GM08714 (cell line): ENCODE data around the gene SCD5.

Experiments used
- H3K4me3 ChIP-seq: fragments of 200-500 bp; sonication (Bioruptor generic); 2 replicates; pipeline ENCODE4 v1.5.1; 2014; ENCODE audit warnings: mild to moderate bottlenecking, low read length, inconsistent platforms
- ZNF274 ChIP-seq: IDR thresholded peaks from 2 replicates; pipeline ENCODE4 v1.6.1; 2012; ENCODE audit warnings: mild to moderate bottlenecking, low read depth, low read length

SCD5 gene

DNA sequence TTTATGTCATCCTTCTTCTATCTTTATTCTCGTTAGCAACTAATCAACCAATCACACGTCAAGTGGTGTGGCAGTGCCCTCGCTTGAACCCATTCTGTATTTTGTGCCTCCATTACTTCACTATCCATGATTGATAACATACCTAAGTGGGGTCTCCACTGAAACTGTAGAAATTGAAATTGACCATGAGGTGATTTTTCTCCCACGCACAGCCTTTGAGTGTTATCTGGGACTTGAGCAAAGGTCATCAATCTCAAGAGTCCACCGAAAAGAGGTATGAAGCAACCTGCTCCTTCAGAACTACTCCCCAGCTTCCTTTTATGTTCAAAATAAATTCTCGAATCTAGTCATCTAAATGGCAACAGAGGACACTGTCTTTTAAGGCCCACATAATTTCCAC, 111.1 kb downstream of the SCD5 start:
- H3K4me3 ChIP-seq: no peak overlapping the region
- no peak for TF ChIP-seq ZNF274

DNA sequence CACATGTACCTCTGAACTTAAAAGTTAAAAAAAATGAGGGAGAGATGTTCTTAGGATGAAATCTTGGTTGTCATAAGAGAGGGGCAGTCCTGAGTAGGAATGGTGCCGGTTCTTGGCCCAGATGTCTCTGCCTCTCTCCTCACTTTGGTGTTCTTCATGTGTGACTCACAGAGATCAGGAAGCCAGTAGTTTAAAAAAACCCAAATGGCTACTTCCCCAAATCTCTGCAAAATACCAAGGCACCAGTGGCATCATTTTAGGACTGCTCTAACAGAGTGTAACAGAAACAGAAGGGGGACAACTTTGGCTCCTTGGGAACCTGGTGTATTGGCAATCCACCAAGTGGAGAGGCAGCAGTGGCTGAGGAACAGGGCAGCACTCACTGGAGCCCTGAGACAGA, 116.8 kb downstream of the SCD5 start:
- no peak overlapping the region for H3K4me3 ChIP-seq
- no peak for TF ChIP-seq ZNF274

DNA sequence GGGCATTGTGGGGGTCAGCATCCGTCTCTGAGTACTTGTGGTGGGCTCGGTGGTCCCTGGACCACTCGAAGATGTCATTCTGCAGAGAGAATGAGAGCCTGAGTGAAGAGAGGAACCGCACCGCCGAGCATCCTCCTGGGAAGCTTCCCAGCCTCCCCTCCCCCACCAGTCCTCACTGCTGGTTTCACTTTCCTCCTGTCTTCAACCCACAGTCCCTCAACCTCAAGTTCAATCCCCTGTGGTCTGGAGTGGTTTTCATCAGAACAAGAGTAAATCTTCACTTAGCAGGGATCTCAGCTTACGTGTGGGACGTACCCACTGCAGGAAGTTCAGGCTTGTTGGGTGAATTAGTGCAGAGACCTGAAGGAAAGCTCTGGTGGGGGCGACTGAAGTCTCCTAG, 117.8 kb downstream of the SCD5 start:
- TF ChIP-seq ZNF274: no peak
- H3K4me3 ChIP-seq: no peak overlapping the region

DNA sequence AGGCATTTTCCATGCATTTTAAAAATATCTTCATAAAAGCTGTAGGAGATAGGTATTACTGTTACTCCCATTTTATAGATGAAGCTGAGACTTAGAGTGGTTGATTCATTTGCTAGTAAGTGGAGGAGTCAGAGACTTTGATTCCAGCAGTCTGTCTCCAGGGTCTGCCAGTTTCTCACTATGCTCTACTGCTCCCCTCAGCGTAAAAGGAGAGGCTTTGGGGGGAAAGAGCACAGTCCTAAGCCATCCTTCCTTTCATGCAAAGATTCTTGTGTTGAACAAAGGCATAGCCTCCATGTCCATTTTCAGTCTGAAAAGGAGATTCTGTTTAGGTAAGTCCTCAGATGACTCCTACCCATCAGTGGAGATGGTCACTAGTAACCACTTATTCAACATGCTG, 119.1 kb downstream of the SCD5 start:
- TF ChIP-seq ZNF274: no peak
- no peak overlapping the region for H3K4me3 ChIP-seq

DNA sequence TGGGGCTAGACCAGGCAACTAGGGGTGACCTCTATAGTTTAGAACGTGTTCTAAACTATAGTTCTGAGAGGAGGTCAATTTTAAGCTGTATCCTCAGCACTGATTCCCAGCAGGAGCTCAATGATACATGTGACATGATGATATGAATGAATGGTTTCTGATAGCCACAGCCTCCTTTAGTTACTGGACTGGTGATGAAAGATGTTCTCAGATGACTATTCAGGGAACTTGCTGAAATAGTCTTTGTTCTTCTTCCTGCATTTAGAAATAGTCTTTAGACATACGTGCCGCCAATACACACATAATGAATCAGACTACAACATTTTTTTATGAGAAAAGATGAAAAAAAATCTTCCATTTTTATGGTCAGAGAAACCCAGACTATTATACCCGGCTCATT, 120.5 kb downstream of the SCD5 start:
- no peak for TF ChIP-seq ZNF274

DNA sequence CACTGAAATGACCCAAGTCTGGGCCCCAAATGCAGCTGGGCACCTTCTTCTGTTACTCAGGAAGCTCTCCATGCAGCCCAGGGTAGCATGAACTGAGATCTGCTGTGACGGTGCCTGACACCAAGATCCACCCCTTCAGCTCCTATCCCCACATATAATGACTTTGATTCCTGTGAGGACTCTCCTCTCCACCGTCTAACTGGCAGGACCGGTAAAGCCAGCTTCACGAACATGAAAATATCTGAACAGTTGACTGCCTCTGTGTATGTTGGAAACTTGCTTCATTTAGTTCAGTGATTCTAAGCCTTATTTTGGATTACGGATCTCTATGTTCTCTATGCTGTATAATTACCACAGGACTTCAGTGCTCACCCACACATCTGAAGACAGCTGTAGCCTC, 121.3 kb downstream of the SCD5 start:
- TF ChIP-seq ZNF274: no peak

More for the DNA sequence above, 120.5 kb downstream of the SCD5 start:
- H3K4me3 ChIP-seq: no peak overlapping the region

DNA sequence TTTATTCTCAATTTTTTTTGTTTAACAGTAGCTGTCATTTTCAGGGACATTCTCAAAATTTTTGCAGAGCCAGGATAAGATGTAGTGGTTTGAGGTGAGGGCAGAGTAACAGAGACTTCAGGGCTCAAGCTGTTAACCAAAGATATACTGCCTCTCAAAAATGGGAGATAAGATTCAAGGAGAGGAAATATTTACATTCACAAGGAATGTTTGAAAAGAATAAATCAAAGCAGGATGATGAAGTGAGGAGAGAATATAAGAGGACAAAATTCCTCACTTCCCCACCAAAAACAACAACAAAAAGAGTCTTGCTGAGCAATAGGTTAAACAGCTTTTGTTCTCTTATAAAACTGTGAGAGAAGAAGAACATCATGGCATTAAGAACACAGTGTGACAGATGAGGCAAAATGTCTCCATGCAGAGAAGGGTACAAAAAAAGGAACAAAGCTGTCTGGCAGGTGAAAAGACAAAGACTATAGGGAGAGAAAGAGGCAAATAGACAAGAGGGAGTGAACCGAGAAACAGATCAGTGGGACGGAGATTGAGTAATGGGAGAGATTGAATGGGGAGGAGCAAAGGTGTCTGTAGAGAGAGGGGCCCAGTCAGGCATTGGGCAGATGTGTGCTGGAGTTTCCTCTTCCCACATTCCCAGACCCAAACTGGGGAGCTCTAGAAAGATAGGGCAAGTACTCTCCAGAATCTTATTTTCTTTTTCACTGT, 130.7 kb downstream of the SCD5 start:
- H3K4me3 ChIP-seq: no peak overlapping the region

More for the DNA sequence above, 121.3 kb downstream of the SCD5 start:
- H3K4me3 ChIP-seq: no peak overlapping the region

DNA sequence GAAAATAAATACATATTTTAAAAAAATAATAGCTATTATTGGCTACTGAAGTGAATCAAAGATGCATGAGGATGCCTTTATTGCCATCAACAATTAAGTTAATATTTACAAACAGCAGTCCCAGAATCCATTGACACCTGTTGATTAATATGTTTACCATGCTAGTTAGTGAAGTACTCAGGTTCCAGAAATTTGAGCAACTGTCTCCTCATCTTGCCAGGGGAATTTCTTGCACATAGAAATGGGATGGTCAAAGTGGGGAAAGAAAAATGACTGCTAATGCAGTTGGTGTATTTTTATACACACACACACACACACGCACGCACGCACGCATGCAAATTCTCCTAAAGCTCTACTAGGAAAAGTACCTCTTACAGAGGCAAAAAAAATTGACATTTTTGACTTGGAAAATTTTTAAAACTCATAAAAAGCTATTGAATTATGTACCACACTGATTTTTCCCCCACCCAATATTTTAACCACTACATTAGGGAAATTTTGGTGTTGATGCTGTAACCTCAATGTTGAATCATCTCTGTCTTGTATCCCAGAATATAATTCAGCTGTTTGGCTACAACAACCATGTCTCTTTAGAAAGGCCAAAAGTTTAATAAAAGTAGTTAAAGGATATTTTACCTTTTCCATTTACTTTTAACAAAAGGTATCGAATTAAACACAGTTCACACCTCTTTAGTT, 131.5 kb downstream of the SCD5 start:
- TF ChIP-seq ZNF274: no peak
- no peak overlapping the region for H3K4me3 ChIP-seq

More for the DNA sequence above, 130.7 kb downstream of the SCD5 start:
- no peak for TF ChIP-seq ZNF274

DNA sequence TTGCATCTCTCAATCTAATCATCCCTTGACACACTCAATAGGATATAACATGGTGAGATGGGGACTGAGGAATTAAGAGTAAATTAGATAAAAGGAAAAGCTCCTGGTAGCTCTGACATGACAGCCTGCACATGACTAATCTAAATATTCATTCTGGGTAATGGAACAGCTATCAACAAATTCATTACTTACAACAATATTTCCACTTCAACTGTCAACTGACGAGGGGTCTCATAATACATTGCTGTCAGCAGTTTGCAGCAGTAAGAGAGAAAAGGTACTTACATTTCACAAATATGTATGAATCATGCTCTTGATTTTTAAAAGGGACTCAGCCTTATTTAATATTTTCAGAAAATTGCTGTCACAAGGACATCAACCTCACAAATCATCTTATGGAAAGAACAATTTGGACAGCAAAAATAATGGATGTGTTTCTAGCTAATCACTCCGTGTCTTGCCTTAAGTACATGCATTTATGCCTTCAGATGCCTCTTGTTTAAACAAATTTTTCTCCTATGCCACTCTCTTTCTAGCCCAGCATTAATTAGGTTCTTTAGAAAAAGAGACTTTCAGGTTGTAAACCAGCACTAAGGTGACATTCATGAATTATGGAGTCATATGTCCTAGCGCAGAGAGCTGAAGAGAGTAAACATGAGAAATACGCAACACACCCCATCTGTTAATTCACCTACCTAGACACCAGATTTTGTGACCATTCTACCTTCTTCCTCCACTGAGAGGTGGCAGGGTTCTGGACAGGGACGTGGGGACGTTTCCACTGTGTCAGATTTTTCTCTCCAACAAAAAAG, 137.2 kb downstream of the SCD5 start:
- H3K4me3 ChIP-seq: no peak overlapping the region
- TF ChIP-seq ZNF274: no peak

DNA sequence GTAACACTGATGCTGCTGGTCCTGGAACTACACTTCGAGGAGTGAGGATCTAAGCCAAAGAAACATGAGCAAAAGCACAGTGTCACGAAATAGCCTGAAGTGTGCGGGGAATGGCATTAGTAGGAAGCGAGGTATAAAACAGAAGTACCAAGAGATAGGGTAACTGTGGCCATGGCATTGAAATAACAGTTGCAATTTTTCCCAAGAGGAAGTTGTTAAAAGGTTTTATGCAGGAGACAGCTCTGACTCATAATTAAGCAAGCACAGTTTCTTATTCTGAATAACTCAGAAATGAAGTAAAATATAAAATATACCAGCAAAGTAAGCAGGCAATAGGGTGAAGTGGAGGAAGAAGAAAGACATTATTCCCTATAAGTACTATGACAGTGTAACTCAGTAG, 146.5 kb downstream of the SCD5 start:
- H3K4me3 ChIP-seq: no peak overlapping the region
- TF ChIP-seq ZNF274: no peak

DNA sequence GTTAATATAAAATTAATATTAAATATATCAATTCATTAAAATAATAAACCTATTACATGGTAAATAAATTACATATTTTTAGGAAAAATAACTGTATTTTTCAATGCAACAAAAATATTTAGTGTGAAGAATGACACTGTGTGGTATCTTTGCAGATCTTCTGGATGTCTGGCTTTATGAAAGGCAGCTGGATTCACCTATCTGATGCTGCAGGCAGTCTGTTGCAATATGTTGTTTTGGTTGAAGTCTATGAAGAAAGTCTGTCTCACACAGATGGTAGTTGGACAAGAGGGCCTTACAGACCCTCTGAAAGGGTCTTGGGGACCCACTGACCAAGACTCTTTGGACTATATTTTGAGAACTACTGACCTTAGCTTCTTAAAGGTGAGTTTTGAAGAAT, 147.7 kb downstream of the SCD5 start:
- TF ChIP-seq ZNF274: no peak

DNA sequence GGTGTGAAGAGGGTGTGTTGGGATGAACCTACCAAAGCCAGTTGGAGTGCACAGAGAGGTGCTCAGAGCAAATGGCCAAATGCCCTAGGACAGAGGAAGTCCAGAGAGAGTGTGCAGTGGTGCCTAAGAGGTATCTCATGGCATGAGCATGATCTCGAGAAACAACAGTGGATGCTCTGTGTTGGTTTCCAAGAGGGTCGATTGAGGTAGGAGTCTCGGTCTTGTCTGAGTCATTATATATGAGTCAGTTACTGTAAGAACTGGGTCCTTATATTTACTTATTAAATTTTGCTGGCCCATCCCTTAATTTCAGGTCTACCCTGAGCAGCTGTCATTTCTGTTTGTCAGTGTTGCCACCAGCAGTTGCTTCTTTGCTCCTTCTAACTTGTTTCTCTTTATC, 150.2 kb downstream of the SCD5 start:
- no peak for TF ChIP-seq ZNF274
- no peak overlapping the region for H3K4me3 ChIP-seq

More for the DNA sequence above, 147.7 kb downstream of the SCD5 start:
- no peak overlapping the region for H3K4me3 ChIP-seq

DNA sequence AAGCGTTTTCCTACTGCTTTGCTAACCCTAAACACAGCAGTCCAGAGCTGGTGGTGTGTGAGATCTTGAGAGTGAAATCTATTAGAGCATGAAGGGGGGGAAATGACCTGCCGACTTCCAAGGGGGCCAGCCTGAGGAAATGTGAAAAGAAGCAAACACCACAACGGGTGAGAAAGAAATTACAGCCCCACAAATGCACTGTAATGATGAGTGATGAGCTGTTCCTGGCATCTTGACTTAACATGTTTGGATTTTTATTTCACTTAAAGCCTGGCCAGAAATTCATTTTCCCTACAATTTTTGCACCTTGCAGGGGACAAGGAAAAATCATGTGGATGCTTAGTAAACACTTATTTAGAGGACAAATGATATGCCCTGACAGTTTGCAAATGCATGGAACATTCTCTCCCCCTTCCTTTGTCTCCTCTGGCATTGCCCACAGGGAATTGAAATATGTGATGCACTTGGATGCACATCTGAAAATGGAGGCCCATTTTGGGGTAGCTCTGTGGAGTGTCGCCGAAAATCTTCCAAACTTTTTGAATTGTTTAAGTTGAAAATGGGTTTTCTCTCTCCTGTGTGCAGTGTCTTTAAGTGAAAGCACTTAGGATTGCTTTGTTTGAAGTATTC, 152.5 kb downstream of the SCD5 start:
- H3K4me3 ChIP-seq: no peak overlapping the region
- TF ChIP-seq ZNF274: no peak

DNA sequence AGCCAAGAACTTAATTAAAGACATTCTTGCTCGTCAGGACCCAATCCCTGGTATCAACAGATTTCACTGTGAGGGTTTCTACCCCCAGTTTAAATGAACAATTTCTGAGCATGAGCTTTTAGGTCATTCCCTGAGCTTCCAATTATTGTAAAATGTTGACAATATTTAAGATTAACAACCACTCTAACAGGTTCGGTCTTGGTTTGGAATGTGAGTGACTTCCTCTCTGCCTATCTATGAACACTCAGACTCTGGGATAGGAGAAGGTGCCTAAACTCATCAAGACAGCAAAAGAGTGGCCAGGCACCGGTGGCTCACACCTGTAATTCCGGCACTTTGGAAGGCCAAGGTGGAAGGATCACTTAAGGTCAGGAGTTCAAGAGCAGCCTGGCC, 153.9 kb downstream of the SCD5 start:
- no peak overlapping the region for H3K4me3 ChIP-seq
- TF ChIP-seq ZNF274: no peak
